Upper lobe of left lung (tissue), 4 donors: Measurements from ENCODE around the gene SPR.

Experiments used
- EP300 ChIP-seq, 4 donors: sonication (generic); formaldehyde crosslinking; IDR thresholded peaks; one replicate each; pipeline ENCODE4 v1.5.1; 2017; ENCODE audit warnings: antibody characterized with exemption in 4 of 4, control low read depth in 2 of 4
- POLR2A ChIP-seq, 4 donors: fragments of 450-650 bp; IDR thresholded peaks; one replicate each; pipeline ENCODE4 v1.5.1; 2016 to 2017; ENCODE audit warnings: antibody characterized with exemption in 4 of 4, mild to moderate bottlenecking in 2 of 4
- POLR2AphosphoS5 ChIP-seq, 2 donors: sonication (generic); formaldehyde crosslinking; IDR thresholded peaks; one replicate each; pipeline ENCODE4 v1.5.1; 2017; ENCODE audit warnings: antibody characterized with exemption in 2 of 2
- TF ChIP-seq, protein P1 (sequence below), 6 experiments: fragments of 450-650 bp in 4 of 6; fragments of 200-600 bp in 2 of 6; sonication (generic) in 2 of 6; IDR thresholded peaks; one replicate each; pipeline ENCODE4 v1.5.1; 2016 to 2019; ENCODE audit warnings: antibody characterized with exemption in 6 of 6

DNA sequence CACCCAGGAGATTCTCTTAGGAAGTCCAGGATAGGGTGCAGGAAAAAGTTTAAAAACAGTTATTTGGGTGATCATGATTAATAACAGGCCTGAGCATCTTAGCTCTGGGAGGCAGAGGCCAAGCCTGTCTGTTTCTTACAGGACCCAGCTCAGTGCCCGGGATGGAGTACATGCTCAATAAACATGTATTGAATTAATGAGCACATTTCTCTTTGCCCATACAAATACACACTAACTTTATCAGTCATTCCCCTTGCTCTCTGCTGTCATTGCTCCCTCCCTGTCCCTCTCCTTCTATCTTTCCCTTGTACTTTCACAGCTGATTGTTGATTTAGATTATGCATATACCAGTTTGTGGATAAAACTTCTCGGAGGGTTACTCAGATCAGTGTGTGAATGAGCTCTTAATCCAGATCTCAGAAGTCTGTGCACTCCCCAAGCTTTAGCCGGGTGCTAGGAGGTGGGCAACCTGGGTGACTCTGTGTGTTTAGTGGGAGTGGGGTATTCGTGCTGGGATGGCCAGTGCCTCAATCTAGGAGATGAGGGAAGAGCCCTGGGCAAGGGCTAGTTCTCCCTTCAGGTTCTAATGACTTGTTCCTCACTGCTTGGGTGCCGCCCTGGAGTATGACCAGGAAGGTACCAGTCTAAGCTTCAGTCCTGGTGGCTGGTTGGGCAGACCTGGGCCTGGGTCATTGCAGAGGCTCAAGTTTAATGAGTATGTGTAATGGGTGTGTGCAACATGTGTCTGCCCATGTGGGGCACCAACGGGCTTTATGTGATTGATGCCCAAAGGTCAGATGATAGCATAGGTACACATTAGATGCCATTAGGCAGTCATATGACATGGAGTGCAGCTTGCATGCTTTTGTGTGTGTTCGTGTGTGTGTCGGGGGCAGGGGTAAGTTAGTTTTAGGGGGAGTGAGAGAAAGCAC lies 40.7 kb downstream of the SPR start:
- TF ChIP-seq, protein P1, sequence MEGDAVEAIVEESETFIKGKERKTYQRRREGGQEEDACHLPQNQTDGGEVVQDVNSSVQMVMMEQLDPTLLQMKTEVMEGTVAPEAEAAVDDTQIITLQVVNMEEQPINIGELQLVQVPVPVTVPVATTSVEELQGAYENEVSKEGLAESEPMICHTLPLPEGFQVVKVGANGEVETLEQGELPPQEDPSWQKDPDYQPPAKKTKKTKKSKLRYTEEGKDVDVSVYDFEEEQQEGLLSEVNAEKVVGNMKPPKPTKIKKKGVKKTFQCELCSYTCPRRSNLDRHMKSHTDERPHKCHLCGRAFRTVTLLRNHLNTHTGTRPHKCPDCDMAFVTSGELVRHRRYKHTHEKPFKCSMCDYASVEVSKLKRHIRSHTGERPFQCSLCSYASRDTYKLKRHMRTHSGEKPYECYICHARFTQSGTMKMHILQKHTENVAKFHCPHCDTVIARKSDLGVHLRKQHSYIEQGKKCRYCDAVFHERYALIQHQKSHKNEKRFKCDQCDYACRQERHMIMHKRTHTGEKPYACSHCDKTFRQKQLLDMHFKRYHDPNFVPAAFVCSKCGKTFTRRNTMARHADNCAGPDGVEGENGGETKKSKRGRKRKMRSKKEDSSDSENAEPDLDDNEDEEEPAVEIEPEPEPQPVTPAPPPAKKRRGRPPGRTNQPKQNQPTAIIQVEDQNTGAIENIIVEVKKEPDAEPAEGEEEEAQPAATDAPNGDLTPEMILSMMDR (IDR thresholded peaks at IDR 0.05): no peak
- TF ChIP-seq EP300 (IDR thresholded peaks at IDR 0.05) (no peak), POLR2A (IDR thresholded peaks at IDR 0.05) (no peak), POLR2AphosphoS5 (IDR thresholded peaks at IDR 0.05) (no peak)
